Prostate gland (tissue), 2 donors: ENCODE data around the gene SPECC1.

ENCODE experiments used
- POLR2A ChIP-seq: fragments of 450-650 bp; IDR thresholded peaks from one replicate; pipeline ENCODE4 v1.6.1; 2016; ENCODE audit warnings: antibody characterized with exemption, mild to moderate bottlenecking
- POLR2AphosphoS5 ChIP-seq: sonication (generic); formaldehyde crosslinking; IDR thresholded peaks from one replicate; pipeline ENCODE4 v1.6.1; 2017; ENCODE audit warnings: antibody characterized with exemption
- TF ChIP-seq, protein P1 (sequence below), 4 experiments: fragments of 200-600 bp in 2 of 4; fragments of 450-650 bp in 2 of 4; sonication (generic) in 2 of 4; IDR thresholded peaks; 1 replicate in 3 of 4; 2 replicates in 1 of 4; pipeline ENCODE4 v1.5.1; 2016 to 2019; ENCODE audit warnings: antibody characterized with exemption in 4 of 4, mild to moderate bottlenecking in 2 of 4, moderate library complexity in 2 of 4

DNA sequence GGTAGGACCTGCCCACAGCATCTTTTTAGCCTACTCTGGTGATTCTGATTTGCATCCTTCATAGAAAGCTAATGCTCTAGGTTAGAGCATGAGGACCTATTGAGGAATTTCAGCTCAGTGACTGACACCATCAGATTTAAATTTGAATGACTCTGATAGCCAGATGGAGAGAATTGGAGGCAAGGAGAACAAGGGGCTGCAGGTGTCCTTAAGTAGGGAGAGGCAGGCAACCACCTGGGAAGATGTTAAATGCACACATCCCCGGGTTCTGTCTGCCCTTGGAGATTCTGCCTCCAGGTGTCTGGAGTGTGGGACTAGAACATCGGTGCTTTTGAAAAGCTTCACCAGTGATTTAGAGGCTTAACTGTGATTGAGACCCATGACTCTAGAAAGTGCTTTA lies 221.8 kb downstream of the SPECC1 start:
- TF ChIP-seq, protein P1, sequence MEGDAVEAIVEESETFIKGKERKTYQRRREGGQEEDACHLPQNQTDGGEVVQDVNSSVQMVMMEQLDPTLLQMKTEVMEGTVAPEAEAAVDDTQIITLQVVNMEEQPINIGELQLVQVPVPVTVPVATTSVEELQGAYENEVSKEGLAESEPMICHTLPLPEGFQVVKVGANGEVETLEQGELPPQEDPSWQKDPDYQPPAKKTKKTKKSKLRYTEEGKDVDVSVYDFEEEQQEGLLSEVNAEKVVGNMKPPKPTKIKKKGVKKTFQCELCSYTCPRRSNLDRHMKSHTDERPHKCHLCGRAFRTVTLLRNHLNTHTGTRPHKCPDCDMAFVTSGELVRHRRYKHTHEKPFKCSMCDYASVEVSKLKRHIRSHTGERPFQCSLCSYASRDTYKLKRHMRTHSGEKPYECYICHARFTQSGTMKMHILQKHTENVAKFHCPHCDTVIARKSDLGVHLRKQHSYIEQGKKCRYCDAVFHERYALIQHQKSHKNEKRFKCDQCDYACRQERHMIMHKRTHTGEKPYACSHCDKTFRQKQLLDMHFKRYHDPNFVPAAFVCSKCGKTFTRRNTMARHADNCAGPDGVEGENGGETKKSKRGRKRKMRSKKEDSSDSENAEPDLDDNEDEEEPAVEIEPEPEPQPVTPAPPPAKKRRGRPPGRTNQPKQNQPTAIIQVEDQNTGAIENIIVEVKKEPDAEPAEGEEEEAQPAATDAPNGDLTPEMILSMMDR (IDR thresholded peaks at IDR 0.05): no peak
- TF ChIP-seq POLR2A: no peak
- no peak for TF ChIP-seq POLR2AphosphoS5
